HepG2 (cell line): Measurements from ENCODE around the gene MYRFL.

ENCODE experiments used
- KDM3A ChIP-seq: IDR thresholded peaks from 2 replicates; pipeline ENCODE4 v1.6.1; 2018; ENCODE audit warnings: low read depth, missing compliant biosample characterization
- MXD1 ChIP-seq: sonication (generic); formaldehyde crosslinking; IDR thresholded peaks from 2 replicates; pipeline ENCODE4 v1.4.0; 2020; ENCODE audit warnings: mild to moderate bottlenecking, missing genetic modification reagents
- PCBP1 ChIP-seq: fragments of 200-400 bp; formaldehyde crosslinking; IDR thresholded peaks from 2 replicates; pipeline ENCODE4 v1.6.1; 2017; ENCODE audit warnings: mild to moderate bottlenecking, low read depth, low read length, borderline replicate concordance
- TF ChIP-seq, protein P1 (sequence below): IDR thresholded peaks from 2 replicates; pipeline ENCODE4 v1.6.1; 2016; ENCODE audit warnings: low read depth, control low read depth

DNA sequence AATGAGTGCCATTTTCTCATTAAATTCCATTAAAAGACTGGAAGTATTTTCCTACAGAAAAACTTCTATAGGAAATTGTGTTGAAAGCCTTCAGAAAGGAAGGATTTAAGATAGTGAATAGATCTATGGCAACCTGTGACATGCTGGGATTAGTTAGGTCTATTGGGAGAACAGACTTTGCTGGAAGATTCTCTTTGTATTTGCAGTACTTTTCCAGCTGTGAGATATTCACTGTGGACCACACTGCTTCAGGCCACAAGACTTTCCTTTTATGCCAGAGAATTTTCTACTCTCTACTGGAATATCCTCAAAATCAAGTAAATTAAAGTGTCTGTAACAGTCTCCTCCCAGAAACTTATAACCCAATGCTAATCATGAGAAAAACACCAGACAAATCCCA, 136.2 kb downstream of the MYRFL start:
- no peak for TF ChIP-seq MXD1 (CRISPR knock-in tag)
- TF ChIP-seq, protein P1, sequence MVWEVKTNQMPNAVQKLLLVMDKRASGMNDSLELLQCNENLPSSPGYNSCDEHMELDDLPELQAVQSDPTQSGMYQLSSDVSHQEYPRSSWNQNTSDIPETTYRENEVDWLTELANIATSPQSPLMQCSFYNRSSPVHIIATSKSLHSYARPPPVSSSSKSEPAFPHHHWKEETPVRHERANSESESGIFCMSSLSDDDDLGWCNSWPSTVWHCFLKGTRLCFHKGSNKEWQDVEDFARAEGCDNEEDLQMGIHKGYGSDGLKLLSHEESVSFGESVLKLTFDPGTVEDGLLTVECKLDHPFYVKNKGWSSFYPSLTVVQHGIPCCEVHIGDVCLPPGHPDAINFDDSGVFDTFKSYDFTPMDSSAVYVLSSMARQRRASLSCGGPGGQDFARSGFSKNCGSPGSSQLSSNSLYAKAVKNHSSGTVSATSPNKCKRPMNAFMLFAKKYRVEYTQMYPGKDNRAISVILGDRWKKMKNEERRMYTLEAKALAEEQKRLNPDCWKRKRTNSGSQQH (CRISPR knock-in tag): no peak
- no peak for TF ChIP-seq PCBP1
- TF ChIP-seq KDM3A (CRISPR knock-in tag): no peak
